BJ (cell line): Measurements from ENCODE around the gene SHCBP1. TPM values are rescaled to one million over a fixed set of nuclear protein-coding genes. Genes with fewer than 3 reads are reported as not detected.

Source experiments
- CTCF ChIA-PET: fragments of 350-600 bp; formaldehyde crosslinking; extraction: SDS; loops from one replicate; lab custom pipeline; 2021; ENCODE audit warnings: antibody characterized with exemption, inconsistent platforms; lab: Yijun Ruan, JAX
- POLR2A ChIA-PET: fragments of 300-600 bp; sonication (Branson Sonifier 250); formaldehyde crosslinking; extraction: SDS; loops from one replicate; lab custom pipeline; 2021; ENCODE audit warnings: antibody characterized with exemption; lab: Charles Lee
- DNase-seq: peaks from one replicate; pipeline ENCODE4 v3.0.0-alpha.2; 2011; ENCODE audit warnings: low read depth
- H3K27me3 ChIP-seq: 2 replicates; pipeline ENCODE4 v1.6.0; 2011; ENCODE audit warnings: low read length; ENCODE audit not compliant: control insufficient read depth, insufficient read depth
- H3K36me3 ChIP-seq: 2 replicates; pipeline ENCODE4 v1.5.1; 2011; ENCODE audit warnings: low read length; ENCODE audit not compliant: control insufficient read depth, insufficient read depth
- H3K4me3 ChIP-seq: 2 replicates; pipeline ENCODE4 v1.5.1; 2011; ENCODE audit warnings: low read depth, mild to moderate bottlenecking, control low read depth, low read length
- polyA plus RNA-seq: library from polyadenylated mRNA; depleted of rRNA; stranded (reverse); fragments of >200 nt; gene quantifications from 2 replicates; pipeline ENCODE4 v1.2.3, GENCODE V29; 2011
- TF ChIP-seq, protein P1 (sequence below): IDR thresholded peaks from 2 replicates; pipeline ENCODE4 v1.5.1; 2011; ENCODE audit warnings: low read depth, mild to moderate bottlenecking, control low read depth, inconsistent platforms, low read length, moderate library complexity; ENCODE audit not compliant: insufficient read depth

Gene SHCBP1
- polyA plus RNA-seq, 1 experiment: 18.8 TPM

DNA sequence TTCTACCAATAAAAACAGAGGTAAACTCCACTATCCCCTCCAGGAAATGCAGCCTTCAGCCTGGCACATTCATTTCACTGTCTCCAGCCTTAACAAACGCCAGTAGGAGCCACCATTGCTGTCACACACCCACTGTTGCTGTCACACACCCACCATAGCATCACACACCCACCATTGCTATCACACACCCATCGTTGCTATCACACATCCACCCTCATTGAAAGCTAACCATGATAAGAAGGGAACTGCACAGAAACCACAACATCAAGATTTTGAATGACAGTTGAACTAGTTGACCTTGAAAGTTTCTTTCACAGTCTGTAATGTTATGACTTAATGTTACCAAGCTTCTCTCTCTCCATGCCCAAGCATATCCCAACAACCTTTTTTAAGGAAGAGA lies 38.1 kb downstream of the SHCBP1 start:
- POLR2A ChIA-PET: no interaction called here
- DNase-seq: no peak
- CTCF ChIA-PET: interaction anchor here (1.3 kb wide), 1 partner anchor 28 kb away, joined by 3 read pairs; no protein-coding TSS in a partner anchor
- no peaks in the 10 kb centered on the region for H3K36me3 ChIP-seq
- TF ChIP-seq, protein P1, sequence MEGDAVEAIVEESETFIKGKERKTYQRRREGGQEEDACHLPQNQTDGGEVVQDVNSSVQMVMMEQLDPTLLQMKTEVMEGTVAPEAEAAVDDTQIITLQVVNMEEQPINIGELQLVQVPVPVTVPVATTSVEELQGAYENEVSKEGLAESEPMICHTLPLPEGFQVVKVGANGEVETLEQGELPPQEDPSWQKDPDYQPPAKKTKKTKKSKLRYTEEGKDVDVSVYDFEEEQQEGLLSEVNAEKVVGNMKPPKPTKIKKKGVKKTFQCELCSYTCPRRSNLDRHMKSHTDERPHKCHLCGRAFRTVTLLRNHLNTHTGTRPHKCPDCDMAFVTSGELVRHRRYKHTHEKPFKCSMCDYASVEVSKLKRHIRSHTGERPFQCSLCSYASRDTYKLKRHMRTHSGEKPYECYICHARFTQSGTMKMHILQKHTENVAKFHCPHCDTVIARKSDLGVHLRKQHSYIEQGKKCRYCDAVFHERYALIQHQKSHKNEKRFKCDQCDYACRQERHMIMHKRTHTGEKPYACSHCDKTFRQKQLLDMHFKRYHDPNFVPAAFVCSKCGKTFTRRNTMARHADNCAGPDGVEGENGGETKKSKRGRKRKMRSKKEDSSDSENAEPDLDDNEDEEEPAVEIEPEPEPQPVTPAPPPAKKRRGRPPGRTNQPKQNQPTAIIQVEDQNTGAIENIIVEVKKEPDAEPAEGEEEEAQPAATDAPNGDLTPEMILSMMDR: no peak
- H3K27me3 ChIP-seq: no peaks in the 10 kb centered on the region
- H3K4me3 ChIP-seq: no peak overlapping the region

DNA sequence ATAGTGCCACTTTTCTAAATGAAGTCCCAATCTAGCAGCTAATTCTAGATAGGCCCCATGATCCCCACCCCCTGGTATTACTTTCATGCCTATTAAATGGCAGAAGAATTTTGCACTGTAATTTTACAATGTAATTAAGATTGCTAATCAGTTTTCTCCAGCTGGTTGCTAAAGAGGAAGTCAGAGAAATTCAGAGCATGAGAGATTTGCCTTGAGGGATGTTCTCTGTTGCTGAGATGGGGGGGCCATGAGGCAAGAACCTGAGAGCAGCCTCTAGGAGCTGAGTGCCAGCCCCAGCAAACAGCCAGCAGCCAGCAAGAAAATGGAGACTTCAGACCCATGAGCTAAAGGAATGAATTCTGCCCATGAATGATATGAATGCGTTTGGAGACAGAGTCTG lies 38.9 kb downstream of the SHCBP1 start:
- ChIA-PET POLR2A (no interaction called here), CTCF (interaction anchor here (1.2 to 1.8 kb wide), 4 partner anchors 11 to 47 kb away, joined by 3 to 8 read pairs (median 4); no protein-coding TSS in a partner anchor)
- DNase-seq: no peak
- H3K27me3 ChIP-seq: no peaks in the 10 kb centered on the region
- no peak overlapping the region for H3K4me3 ChIP-seq
- TF ChIP-seq, protein P1: no peak
- no peaks in the 10 kb centered on the region for H3K36me3 ChIP-seq

DNA sequence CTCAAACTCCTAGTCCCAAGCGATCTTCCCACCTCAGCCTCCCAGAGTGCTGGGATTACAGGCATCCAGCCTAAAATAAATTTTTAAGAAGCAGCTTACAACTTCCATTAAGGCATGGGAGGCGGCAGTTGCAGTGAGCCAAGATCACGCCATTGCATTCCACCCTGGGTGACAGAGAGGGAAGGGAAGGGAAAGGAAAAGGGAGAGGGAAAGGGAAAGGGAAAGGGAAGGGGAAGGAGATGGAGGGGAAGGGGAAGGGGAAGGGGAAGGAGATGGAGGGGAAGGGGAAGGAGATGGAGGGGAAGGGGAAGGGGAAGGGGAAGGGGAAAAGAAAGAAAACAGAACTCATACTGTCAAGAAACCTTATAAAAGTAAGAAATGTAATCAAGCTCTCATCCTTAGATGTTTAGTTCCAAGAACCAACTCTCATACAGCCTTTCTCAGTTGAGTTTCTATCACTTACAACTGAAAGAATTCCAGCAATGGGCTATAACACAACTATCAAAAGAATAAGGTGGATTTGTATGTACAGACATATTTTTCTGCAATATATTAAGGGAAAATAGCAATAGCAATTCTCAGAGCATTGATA lies 43.1 kb downstream of the SHCBP1 start:
- H3K4me3 ChIP-seq: no peak overlapping the region
- no peaks in the 10 kb centered on the region for H3K27me3 ChIP-seq
- no peaks in the 10 kb centered on the region for H3K36me3 ChIP-seq
- ChIA-PET CTCF (interaction anchor here (1.0 to 2.8 kb wide), 2 partner anchors 24 to 51 kb away, joined by 3 to 10 read pairs; no protein-coding TSS in a partner anchor), POLR2A (no interaction called here)
- no peak for DNase-seq
- TF ChIP-seq, protein P1: no peak

DNA sequence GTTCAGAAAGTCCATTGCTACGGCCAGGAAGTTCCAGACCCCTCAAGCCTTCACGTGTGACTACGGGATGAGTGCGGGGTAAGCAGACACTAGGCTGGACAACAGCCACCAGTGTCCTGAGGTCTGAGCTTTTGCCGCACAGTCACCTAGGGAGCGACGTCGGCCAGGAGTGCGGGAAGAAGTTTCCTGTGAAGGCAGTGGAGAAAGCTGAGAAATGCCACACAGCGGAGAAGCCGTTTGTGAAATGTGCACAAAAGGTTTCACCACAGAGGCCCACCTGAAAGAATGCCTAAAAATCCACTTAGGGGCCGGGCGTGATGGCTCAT lies 47.4 kb downstream of the SHCBP1 start:
- ChIA-PET POLR2A (no interaction called here), CTCF (interaction anchor here (1.4 kb wide), 1 partner anchor 20 kb away, joined by 6 read pairs; no protein-coding TSS in a partner anchor)
- H3K27me3 ChIP-seq: no peaks in the 10 kb centered on the region
- TF ChIP-seq, protein P1: no peak
- H3K36me3 ChIP-seq: no peaks in the 10 kb centered on the region
- H3K4me3 ChIP-seq: no peak overlapping the region
- DNase-seq: no peak

DNA sequence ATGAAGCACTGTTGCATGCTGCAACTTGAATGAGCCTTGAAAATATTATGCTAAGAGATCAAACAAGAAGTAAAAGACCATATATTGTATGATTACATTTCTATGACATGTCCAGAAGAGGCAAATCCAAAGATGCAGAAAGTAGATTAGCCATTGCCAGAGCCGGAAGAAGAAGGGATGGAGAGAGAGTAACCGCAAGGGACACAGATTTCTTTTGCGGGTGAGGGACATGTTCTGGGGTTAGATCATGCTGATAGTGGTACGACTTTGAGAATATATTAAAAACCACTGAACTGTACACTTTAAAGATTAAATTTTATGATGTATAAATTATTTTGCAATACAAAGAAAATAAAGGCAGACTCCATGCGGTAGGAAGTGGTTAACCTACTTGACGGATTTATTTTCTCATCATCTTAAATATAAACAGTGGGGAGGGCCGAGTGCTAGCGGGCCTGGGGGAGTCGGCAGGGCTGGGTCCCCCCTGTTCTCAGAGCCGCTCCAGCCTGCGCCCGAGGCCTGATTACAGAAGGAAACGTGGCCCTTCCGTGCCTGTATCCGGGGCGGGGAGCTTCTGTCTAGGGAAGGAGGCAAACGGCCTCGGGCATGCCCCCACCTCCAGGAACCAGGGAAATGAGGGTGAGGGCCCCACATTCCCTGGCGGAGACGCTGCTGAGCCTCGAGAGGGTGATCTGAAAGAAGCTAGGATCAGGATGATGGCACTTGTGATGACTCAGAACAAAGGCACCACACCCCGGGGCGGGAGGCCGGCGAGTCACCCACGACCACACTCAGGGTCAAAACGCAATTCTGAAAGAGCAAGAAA lies 48.0 kb downstream of the SHCBP1 start:
- CTCF ChIA-PET: interaction anchor here (1.4 kb wide), 1 partner anchor 19 kb away, joined by 6 read pairs; no protein-coding TSS in a partner anchor
- POLR2A ChIA-PET: no interaction called here
- Histone ChIP-seq H3K27me3 (no peaks in the 10 kb centered on the region), H3K36me3 (no peaks in the 10 kb centered on the region), H3K4me3 (no peak overlapping the region)
- DNase-seq: peak; percentile 9
- TF ChIP-seq, protein P1: no peak
